Measurements from ENCODE around the gene TMEM150B. TPM values are rescaled to one million over a fixed set of nuclear protein-coding genes. Genes with fewer than 3 reads are reported as not detected.

TMEM150B gene
- total and polyA plus RNA-seq, 2 of the 4 experiments (the other 2 are of a cell fraction): not detected

- no peak overlapping the region for H3K9ac ChIP-seq (ENCODE audit: low read depth, low read length)
- H3K18ac ChIP-seq (ENCODE audit: low read depth, low read length): no peak overlapping the region
- no peak overlapping the region for H3K14ac ChIP-seq (replicated peaks; ENCODE audit: low read depth, low read length)
- H3K23ac ChIP-seq (ENCODE audit: low read depth, low read length): no peak overlapping the region
- ChIA-PET POLR2A (ENCODE audit: unreplicated experiment) (no interaction called here), CTCF (interaction anchor here (0.7 kb wide), 1 partner anchor 32 kb away, joined by 3 read pairs; no protein-coding TSS in a partner anchor)
- H2BK120ac ChIP-seq (ENCODE audit: low read depth, low read length): no peak overlapping the region
- no peak overlapping the region for H3K4ac ChIP-seq (ENCODE audit: low read depth, low read length)
- H4K5ac ChIP-seq (ENCODE audit: low read depth, low read length): no peak overlapping the region
- BruUV-seq (replicated peaks): no TSS peak
- H2AK9ac ChIP-seq (replicated peaks; ENCODE audit: low read depth, low read length, poor library complexity): no peak overlapping the region
- no peaks in the 10 kb centered on the region for H3K79me1 ChIP-seq (ENCODE audit: low read depth in 1 of 2, low read length in 2 of 2)
- no peak overlapping the region for H3K4me2 ChIP-seq (ENCODE audit: low read depth, low read length)
- dilution Hi-C loops (cut with HindIII; ENCODE audit: low sequenced_read_pairs, unreplicated experiment): no loop called here
- no peaks in the 10 kb centered on the region for H3K9me3 ChIP-seq (ENCODE audit: control insufficient read depth, insufficient read depth, low read length)
- no peak overlapping the region for H3K27ac ChIP-seq (ENCODE audit: insufficient read depth, low read length)
- ATAC-seq (ENCODE audit: low read depth) (no peak), DNase-seq (no peak)
- WGBS, 2 experiments (ENCODE audit: extremely low coverage in 2 of 2, insufficient read length in 1 of 2): 74% methylated on average over 17 of the region's 32 CpGs; no CpG with 5 or more reads in 1 of the 2 experiments
- H3K56ac ChIP-seq (ENCODE audit: extremely low read depth, insufficient read depth, low read length): no peak overlapping the region
- H4K91ac ChIP-seq (ENCODE audit: insufficient read depth, low read depth, low read length): no peak overlapping the region
- H2BK5ac ChIP-seq (ENCODE audit: low read depth, low read length, poor library complexity, severe bottlenecking): no peak overlapping the region
- 0 out of 2 replicates have a peak overlapping the region, but pooled peaks have one; percentile 8 for H2AK5ac ChIP-seq (ENCODE audit: low read depth, low read length)
- H2BK15ac ChIP-seq (ENCODE audit: low read depth, low read length): no peak overlapping the region
- H3K9me1 ChIP-seq (ENCODE audit: insufficient read depth, low read length): peaks cover 3% of the 10 kb centered on the region; the same call in 1 of the 2 replicates
- in situ Hi-C loops (cut with MboI; ENCODE audit: low sequenced_read_pairs): no loop called here
- no peaks in the 10 kb centered on the region for H3K36me3 ChIP-seq (ENCODE audit: control insufficient read depth, insufficient read depth, low read length)
- peaks cover 21% of the 10 kb centered on the region for H3K27me3 ChIP-seq (ENCODE audit: control insufficient read depth, insufficient read depth, low read length)
- H3K4me3 ChIP-seq (ENCODE audit: insufficient read depth, low read depth, low read length): no peak overlapping the region
- H4K20me1 ChIP-seq (ENCODE audit: insufficient read depth, low read length): peaks cover 16% of the 10 kb centered on the region
- H3K4me1 ChIP-seq (ENCODE audit: control insufficient read depth, insufficient read depth, low read length): peaks cover under 1% of the 10 kb centered on the region; the same call in 1 of the 2 replicates
- H2AFZ ChIP-seq (replicated peaks; ENCODE audit: low read length, poor library complexity): no peak overlapping the region
- intact Hi-C loops (cut with micrococcal nuclease): no loop called here
- H4K8ac ChIP-seq (ENCODE audit: low read depth in 2 of 2, low read length in 2 of 2): no peak overlapping the region
- H2BK20ac ChIP-seq (ENCODE audit: low read depth, low read length): no peak overlapping the region
- TF ChIP-seq ELK1 (IDR thresholded peaks at IDR 0.05; ENCODE audit: borderline replicate concordance, low read depth, low read length): no peak
- no peak for TF ChIP-seq BHLHE40 (IDR thresholded peaks at IDR 0.05; ENCODE audit: low read depth, low read length)
- TF ChIP-seq FOS (IDR thresholded peaks at IDR 0.05; ENCODE audit: low read depth, low read length): no peak
- no peak for TF ChIP-seq SMC3 (IDR thresholded peaks at IDR 0.05; ENCODE audit: low read depth, low read length)
- no peak for TF ChIP-seq NFE2L2 (IDR thresholded peaks at IDR 0.05; ENCODE audit: low read depth, low read length)
- no peak for TF ChIP-seq RFX5 (IDR thresholded peaks at IDR 0.05; ENCODE audit: low read depth, low read length)
- no peak for TF ChIP-seq MXI1 (IDR thresholded peaks at IDR 0.05; ENCODE audit: borderline replicate concordance, low read depth, low read length)
- TF ChIP-seq RCOR1 (IDR thresholded peaks at IDR 0.05; ENCODE audit: insufficient replicate concordance, low read length): no peak
- TF ChIP-seq CHD1 (IDR thresholded peaks at IDR 0.05; ENCODE audit: low read depth, low read length): no peak
- TF ChIP-seq RAD21 (IDR thresholded peaks at IDR 0.05; ENCODE audit: low read length): no peak
- TF ChIP-seq CTCF (conservative IDR thresholded peaks at IDR 0.05; ENCODE audit: low read depth, low read length): no peak
- TF ChIP-seq POLR2A (IDR thresholded peaks at IDR 0.05; ENCODE audit: low read depth, low read length): no peak
- no peak for TF ChIP-seq MAFK (IDR thresholded peaks at IDR 0.05; ENCODE audit: low read depth, low read length)
- TF ChIP-seq CEBPB (IDR thresholded peaks at IDR 0.05; ENCODE audit: low read depth, low read length): no peak
- no peak for TF ChIP-seq MAZ (IDR thresholded peaks at IDR 0.05; ENCODE audit: borderline replicate concordance, low read depth, low read length)
These were observed 34.1 kb upstream of the TMEM150B start for GRCh38 chr19:55358943-55359908.

All from IMR-90 (cell line).